B cell (primary cell): ENCODE results near the gene ZNF592.

Experiments
- EZH2 ChIP-seq: IDR thresholded peaks from 2 replicates; pipeline ENCODE4 v1.6.1; 2012; ENCODE audit warnings: borderline replicate concordance, low read depth, mild to moderate bottlenecking, moderate library complexity, low read length; ENCODE audit not compliant: insufficient read depth, poor library complexity, severe bottlenecking
- TF ChIP-seq, protein P1 (sequence below): fragments of 200-600 bp; IDR thresholded peaks from one replicate; pipeline ENCODE4 v1.8.0; 2022; ENCODE audit warnings: antibody characterized with exemption, mild to moderate bottlenecking

DNA sequence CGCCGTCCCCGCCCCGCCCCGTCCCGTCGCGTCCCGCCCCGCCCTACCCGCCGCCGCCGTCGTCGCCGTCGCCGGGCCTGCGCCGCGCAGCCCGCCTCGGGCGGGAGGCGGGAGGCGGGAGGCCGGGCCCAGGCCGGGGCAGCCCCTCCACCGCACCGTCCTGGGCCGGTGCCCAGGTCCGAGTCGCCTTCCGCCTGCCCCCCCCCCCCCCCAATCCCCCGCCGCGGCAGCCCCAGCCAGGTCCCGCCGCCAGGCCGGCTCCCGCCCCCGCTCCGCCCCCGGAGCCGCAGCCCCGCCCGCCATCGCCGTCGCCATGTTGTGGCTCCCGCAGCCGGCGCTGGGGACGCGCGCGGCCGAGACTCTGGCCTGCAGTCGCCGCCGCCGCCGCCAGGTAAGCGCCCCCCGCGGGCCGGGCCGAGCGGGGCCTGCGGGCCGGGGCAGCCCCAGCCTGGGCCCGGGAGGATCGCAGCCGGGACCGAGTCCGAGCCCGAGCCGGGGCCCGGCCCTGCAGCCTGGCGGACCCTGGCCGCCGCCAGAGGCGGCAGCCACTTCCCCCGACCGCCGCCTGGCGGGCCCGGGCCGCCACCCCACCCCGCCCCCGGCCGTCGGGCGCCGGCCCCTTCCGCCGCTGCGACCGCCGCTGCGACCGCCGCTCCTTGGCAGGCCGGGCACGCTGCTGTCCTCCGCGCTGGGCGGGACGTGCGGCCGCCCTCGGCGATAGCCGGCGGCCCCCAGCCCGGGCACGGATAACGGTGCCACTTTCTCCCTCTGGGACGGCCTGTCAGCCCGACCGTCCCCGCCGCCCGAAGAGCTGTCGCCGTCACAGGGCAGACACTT lies at the start of gene ZNF592:
- TF ChIP-seq, protein P1, sequence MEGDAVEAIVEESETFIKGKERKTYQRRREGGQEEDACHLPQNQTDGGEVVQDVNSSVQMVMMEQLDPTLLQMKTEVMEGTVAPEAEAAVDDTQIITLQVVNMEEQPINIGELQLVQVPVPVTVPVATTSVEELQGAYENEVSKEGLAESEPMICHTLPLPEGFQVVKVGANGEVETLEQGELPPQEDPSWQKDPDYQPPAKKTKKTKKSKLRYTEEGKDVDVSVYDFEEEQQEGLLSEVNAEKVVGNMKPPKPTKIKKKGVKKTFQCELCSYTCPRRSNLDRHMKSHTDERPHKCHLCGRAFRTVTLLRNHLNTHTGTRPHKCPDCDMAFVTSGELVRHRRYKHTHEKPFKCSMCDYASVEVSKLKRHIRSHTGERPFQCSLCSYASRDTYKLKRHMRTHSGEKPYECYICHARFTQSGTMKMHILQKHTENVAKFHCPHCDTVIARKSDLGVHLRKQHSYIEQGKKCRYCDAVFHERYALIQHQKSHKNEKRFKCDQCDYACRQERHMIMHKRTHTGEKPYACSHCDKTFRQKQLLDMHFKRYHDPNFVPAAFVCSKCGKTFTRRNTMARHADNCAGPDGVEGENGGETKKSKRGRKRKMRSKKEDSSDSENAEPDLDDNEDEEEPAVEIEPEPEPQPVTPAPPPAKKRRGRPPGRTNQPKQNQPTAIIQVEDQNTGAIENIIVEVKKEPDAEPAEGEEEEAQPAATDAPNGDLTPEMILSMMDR, result no peak
- no peak for TF ChIP-seq EZH2
